Activated naive CD4-positive, alpha-beta T cell treated with anti-CD3 and anti-CD28 coated beads, Interleukin-2, amount 50 U/mL, for 72 hours (primary cell): Measurements from ENCODE around the gene TCF7. TPM values are rescaled to one million over a fixed set of nuclear protein-coding genes. Genes with fewer than 3 reads are reported as not detected.
"Not testable (repeated sequence)": the region's sequence is repeated elsewhere in the genome, so short reads cannot be mapped to it uniquely, and the experiment has no call there.

Source experiments
- ATAC-seq, 2 donors: fragments of 150-1000 bp; cut with Tn5 transposase; 2 replicates each; pipeline ENCODE4 v1.10.0; 2021; ENCODE audit warnings: mild to moderate bottlenecking in 2 of 2, moderate library complexity in 2 of 2
- DNase-seq, 2 donors: peaks; one replicate each; pipeline ENCODE4 v3.0.0; 2021 to 2022; ENCODE audit warnings: low spot score in 2 of 2
- H3K27ac Mint-ChIP-seq, 2 donors: one replicate each; pipeline ENCODE4 v1.8.0; 2022; ENCODE audit warnings: mild to moderate bottlenecking in 2 of 2, mixed read lengths in 2 of 2
- H3K36me3 Mint-ChIP-seq, 2 donors: one replicate each; pipeline ENCODE4 v1.8.0; 2022; ENCODE audit warnings: mixed read lengths in 2 of 2
- H3K9me3 Mint-ChIP-seq, 2 donors: one replicate each; pipeline ENCODE4 v1.8.0; 2022; ENCODE audit warnings: mixed read lengths in 2 of 2
- total RNA-seq, 2 donors: library from RNA; stranded (reverse); gene quantifications; one replicate each; pipeline ENCODE4 v1.2.3, GENCODE V29; 2022

The TCF7 gene
- total RNA-seq, 2 donors from 2014 or later, result 93.5 to 229 TPM

GRCh38 chr5:134142806-134143205 is 28.3 kb downstream of the TCF7 start:
- Mint-ChIP-seq H3K27ac (peak overlapping the region; percentile 32 to 50), H3K36me3 (peaks cover 14 to 53% of the 10 kb centered on the region in 2 donors), H3K9me3 (no peaks in the 10 kb centered on the region)
- ATAC-seq (no peak), DNase-seq (no peak)

- DNase-seq (no peak), ATAC-seq (no peak)
- peak overlapping the region; percentile 32 to 92 for H3K27ac Mint-ChIP-seq
- no peaks in the 10 kb centered on the region for H3K9me3 Mint-ChIP-seq
- peaks cover 14 to 53% of the 10 kb centered on the region in 2 donors for H3K36me3 Mint-ChIP-seq
Observed at GRCh38 chr5:134143431-134143830, 28.9 kb downstream of the TCF7 start.

- Mint-ChIP-seq H3K9me3 (no peaks in the 10 kb centered on the region), H3K36me3 (peaks cover 14 to 48% of the 10 kb centered on the region in 2 donors), H3K27ac (peak overlapping the region; percentile 59 to 88)
- DNase-seq (peak in 1 of 2 donors; percentile 54), ATAC-seq (no peak)
Observed at GRCh38 chr5:134143944-134144941, 29.8 kb downstream of the TCF7 start.

- Mint-ChIP-seq H3K9me3 (no peaks in the 10 kb centered on the region), H3K27ac (peak overlapping the region; percentile 59 to 88), H3K36me3 (peaks cover 14 to 42% of the 10 kb centered on the region in 2 donors)
- ATAC-seq, result peak; percentile 23 to 41
- no peak for DNase-seq
Observed at GRCh38 chr5:134145041-134145757, 30.7 kb downstream of the TCF7 start.

- Mint-ChIP-seq H3K36me3 (peaks cover 14 to 42% of the 10 kb centered on the region in 2 donors), H3K27ac (peak overlapping the region; percentile 13 to 81), H3K9me3 (no peaks in the 10 kb centered on the region)
- ATAC-seq (peak; percentile 76 to 77), DNase-seq (peak; percentile 83 to 90)
Observed at GRCh38 chr5:134145779-134146581, 31.5 kb downstream of the TCF7 start.

GRCh38 chr5:134146651-134147518 is 32.4 kb downstream of the TCF7 start:
- H3K27ac Mint-ChIP-seq, result peak overlapping the region; percentile 13 to 95
- H3K9me3 Mint-ChIP-seq, result no peaks in the 10 kb centered on the region
- H3K36me3 Mint-ChIP-seq, result peaks cover 6 to 41% of the 10 kb centered on the region in 2 donors
- ATAC-seq (no peak), DNase-seq (no peak)

- H3K36me3 Mint-ChIP-seq, result peaks cover 7 to 47% of the 10 kb centered on the region in 2 donors
- no peaks in the 10 kb centered on the region for H3K9me3 Mint-ChIP-seq
- no peak for DNase-seq
- peak overlapping the region in 1 of 2 donors; percentile 61 for H3K27ac Mint-ChIP-seq
- no peak for ATAC-seq
Observed at GRCh38 chr5:134148316-134148715, 33.8 kb downstream of the TCF7 start.

GRCh38 chr5:134148986-134149539 is 34.6 kb downstream of the TCF7 start:
- Mint-ChIP-seq H3K27ac (peak overlapping the region; percentile 44 to 89), H3K9me3 (no peaks in the 10 kb centered on the region), H3K36me3 (peaks cover 11 to 54% of the 10 kb centered on the region in 2 donors)
- ATAC-seq, result no peak
- no peak for DNase-seq

- ATAC-seq (no peak), DNase-seq (no peak)
- Mint-ChIP-seq H3K36me3 (peaks cover 11 to 54% of the 10 kb centered on the region in 2 donors), H3K27ac (peak overlapping the region; percentile 79 to 89), H3K9me3 (no peaks in the 10 kb centered on the region)
Observed at GRCh38 chr5:134149571-134150303, 35.3 kb downstream of the TCF7 start.

- no peaks in the 10 kb centered on the region for H3K9me3 Mint-ChIP-seq
- no peak for DNase-seq
- peaks cover 11 to 51% of the 10 kb centered on the region in 2 donors for H3K36me3 Mint-ChIP-seq
- peak overlapping the region; percentile 60 to 83 for H3K27ac Mint-ChIP-seq
- ATAC-seq, result no peak
Observed at GRCh38 chr5:134151723-134152122, 37.2 kb downstream of the TCF7 start.

GRCh38 chr5:134152173-134152832 is 37.8 kb downstream of the TCF7 start:
- peak overlapping the region; percentile 60 to 86 for H3K27ac Mint-ChIP-seq

GRCh38 chr5:134153241-134153640 is 38.8 kb downstream of the TCF7 start:
- no peak for ATAC-seq
- peaks cover 11 to 43% of the 10 kb centered on the region in 2 donors for H3K36me3 Mint-ChIP-seq
- H3K27ac Mint-ChIP-seq, result peak overlapping the region; percentile 32 to 86
- no peak for DNase-seq
- H3K9me3 Mint-ChIP-seq, result no peaks in the 10 kb centered on the region

More at GRCh38 chr5:134152173-134152832, 37.8 kb downstream of the TCF7 start:
- peaks cover 11 to 45% of the 10 kb centered on the region in 2 donors for H3K36me3 Mint-ChIP-seq
- not testable (repeated sequence) for ATAC-seq, H3K9me3 Mint-ChIP-seq, DNase-seq

GRCh38 chr5:134153657-134154056 is 39.2 kb downstream of the TCF7 start:
- H3K9me3 Mint-ChIP-seq, result no peaks in the 10 kb centered on the region
- ATAC-seq, result peak; percentile 12 to 52
- H3K36me3 Mint-ChIP-seq, result peaks cover 11 to 43% of the 10 kb centered on the region in 2 donors
- H3K27ac Mint-ChIP-seq, result peak overlapping the region; percentile 32 to 86
- no peak for DNase-seq
